Measurements from ENCODE around the gene ASB5. TPM values are rescaled to one million over a fixed set of nuclear protein-coding genes. Genes with fewer than 3 reads are reported as not detected.

ASB5 gene
- total RNA-seq, 1 donor from 2014 or later, result 4.3 TPM

- no peak for TF ChIP-seq CTCF (IDR thresholded peaks at IDR 0.05; ENCODE audit: borderline replicate concordance)
- DNase-seq, result no peak
- no peak overlapping the region for H3K27ac ChIP-seq (replicated peaks)
- H3K4me3 ChIP-seq, result no peak overlapping the region
- no peaks in the 10 kb centered on the region for H3K27me3 ChIP-seq (ENCODE audit: low read depth)
- intact Hi-C loops (cut with micrococcal nuclease), result no loop called here
- H3K4me1 ChIP-seq, result peaks cover 23% of the 10 kb centered on the region
- H3K36me3 ChIP-seq, result no peaks in the 10 kb centered on the region
- no peaks in the 10 kb centered on the region for H3K9me3 ChIP-seq (replicated peaks)
Measured at GRCh38 chr4:176241703-176242102, 27.3 kb downstream of the ASB5 start.

GRCh38 chr4:176238826-176239225 lies 30.2 kb downstream of the ASB5 start:
- H3K27ac ChIP-seq (replicated peaks), result peak overlapping the region; percentile 90
- H3K9me3 ChIP-seq (replicated peaks), result no peaks in the 10 kb centered on the region
- no peak for TF ChIP-seq CTCF (IDR thresholded peaks at IDR 0.05; ENCODE audit: borderline replicate concordance)
- no peak for DNase-seq
- H3K27me3 ChIP-seq (ENCODE audit: low read depth), result no peaks in the 10 kb centered on the region
- peaks cover 30% of the 10 kb centered on the region for H3K4me1 ChIP-seq
- intact Hi-C loops (cut with micrococcal nuclease), result no loop called here
- no peak overlapping the region for H3K4me3 ChIP-seq
- H3K36me3 ChIP-seq, result no peaks in the 10 kb centered on the region

GRCh38 chr4:176238157-176238610 lies 30.8 kb downstream of the ASB5 start:
- DNase-seq, result no peak
- intact Hi-C loops (cut with micrococcal nuclease), result no loop called here
- H3K4me1 ChIP-seq, result peaks cover 30% of the 10 kb centered on the region
- no peaks in the 10 kb centered on the region for H3K27me3 ChIP-seq (ENCODE audit: low read depth)
- TF ChIP-seq CTCF (IDR thresholded peaks at IDR 0.05; ENCODE audit: borderline replicate concordance), result no peak
- peak overlapping the region; percentile 51 for H3K4me3 ChIP-seq
- no peaks in the 10 kb centered on the region for H3K36me3 ChIP-seq
- H3K27ac ChIP-seq (replicated peaks), result peak overlapping the region; percentile 90
- H3K9me3 ChIP-seq (replicated peaks), result no peaks in the 10 kb centered on the region

GRCh38 chr4:176236946-176237345 lies 32.1 kb downstream of the ASB5 start:
- TF ChIP-seq CTCF (IDR thresholded peaks at IDR 0.05; ENCODE audit: borderline replicate concordance), result no peak
- peak overlapping the region; percentile 90 for H3K27ac ChIP-seq (replicated peaks)
- H3K36me3 ChIP-seq, result no peaks in the 10 kb centered on the region
- intact Hi-C loops (cut with micrococcal nuclease), result no loop called here
- H3K27me3 ChIP-seq (ENCODE audit: low read depth), result no peaks in the 10 kb centered on the region
- peak overlapping the region; percentile 51 for H3K4me3 ChIP-seq
- no peaks in the 10 kb centered on the region for H3K9me3 ChIP-seq (replicated peaks)
- H3K4me1 ChIP-seq, result peaks cover 30% of the 10 kb centered on the region
- no peak for DNase-seq

- H3K27me3 ChIP-seq (ENCODE audit: low read depth), result no peaks in the 10 kb centered on the region
- H3K36me3 ChIP-seq, result no peaks in the 10 kb centered on the region
- H3K9me3 ChIP-seq (replicated peaks), result no peaks in the 10 kb centered on the region
- intact Hi-C loops (cut with micrococcal nuclease), result no loop called here
- peak overlapping the region; percentile 78 for H3K27ac ChIP-seq (replicated peaks)
- H3K4me3 ChIP-seq, result peak overlapping the region; percentile 44
- H3K4me1 ChIP-seq, result peaks cover 21% of the 10 kb centered on the region
- DNase-seq, result no peak
- no peak for TF ChIP-seq CTCF (IDR thresholded peaks at IDR 0.05; ENCODE audit: borderline replicate concordance)
Measured at GRCh38 chr4:176230836-176231235, 38.2 kb downstream of the ASB5 start.
